ENCODE results near the gene DDX10.

DDX10 gene

GRCh38 chr11:108786281-108786990 is 121.6 kb downstream of the DDX10 start:
- no peaks in the 10 kb centered on the region for H3K27me3 ChIP-seq (ENCODE audit: insufficient read depth, low read length)
- H4K91ac ChIP-seq (ENCODE audit: low read depth, low read length), result no peak overlapping the region
- no peak overlapping the region for H3K14ac ChIP-seq (ENCODE audit: low read length)
- H2BK12ac ChIP-seq (ENCODE audit: low read length), result no peak overlapping the region
- no peak overlapping the region for H4K12ac ChIP-seq (ENCODE audit: low read depth, low read length)
- H3K23ac ChIP-seq (ENCODE audit: low read length), result no peak overlapping the region
- H3K9ac ChIP-seq (ENCODE audit: low read length), result no peak overlapping the region
- no peak overlapping the region for H2AFZ ChIP-seq (ENCODE audit: insufficient read depth, low read length, poor library complexity)
- H3K4me3 ChIP-seq (ENCODE audit: low read depth, low read length), result no peak overlapping the region
- no peak overlapping the region for H2AK5ac ChIP-seq (ENCODE audit: low read length)
- no peaks in the 10 kb centered on the region for H3K9me3 ChIP-seq (ENCODE audit: insufficient read depth, low read depth, low read length)
- no peak overlapping the region for H3K4ac ChIP-seq (ENCODE audit: low read depth, low read length)
- no peak overlapping the region for H3K18ac ChIP-seq (ENCODE audit: low read length)
- H3K36me3 ChIP-seq (ENCODE audit: control insufficient read depth in 1 of 2, insufficient read depth in 2 of 2, low read length in 2 of 2), result no peaks in the 10 kb centered on the region
- no CpG with 5 or more reads among the region's 5 CpGs for WGBS (ENCODE audit: extremely low coverage, insufficient coverage, insufficient read length)
- no peak overlapping the region for H2BK5ac ChIP-seq (ENCODE audit: low read depth, low read length, poor library complexity)
- no peak overlapping the region for H3K27ac ChIP-seq (ENCODE audit: low read depth, low read length)
- H2BK120ac ChIP-seq (ENCODE audit: insufficient read depth, low read length, poor library complexity), result no peak overlapping the region
- no peak overlapping the region for H4K8ac ChIP-seq (ENCODE audit: low read depth, low read length)
- no peaks in the 10 kb centered on the region for H3K79me1 ChIP-seq (ENCODE audit: low read length)
- peaks cover 0 to 1% of the 10 kb centered on the region in 2 experiments for H3K4me1 ChIP-seq (ENCODE audit: control insufficient read depth in 1 of 2, insufficient read depth in 2 of 2, low read length in 2 of 2)
- no peaks in the 10 kb centered on the region for H3K79me2 ChIP-seq (ENCODE audit: control insufficient read depth, insufficient read depth, low read length, poor library complexity)
- H3K4me2 ChIP-seq (ENCODE audit: low read length), result no peak overlapping the region
- peak in 1 of 2 donors; percentile 32 for DNase-seq

- Histone ChIP-seq H3K79me1 (ENCODE audit: low read length) (no peaks in the 10 kb centered on the region), H3K23ac (ENCODE audit: low read length) (no peak overlapping the region), H3K14ac (ENCODE audit: low read length) (no peak overlapping the region), H3K79me2 (ENCODE audit: control insufficient read depth, insufficient read depth, low read length, poor library complexity) (no peaks in the 10 kb centered on the region), H3K9me3 (ENCODE audit: insufficient read depth, low read depth, low read length) (no peaks in the 10 kb centered on the region), H3K9ac (ENCODE audit: low read length) (no peak overlapping the region), H2BK12ac (ENCODE audit: low read length) (no peak overlapping the region), H3K4ac (ENCODE audit: low read depth, low read length) (no peak overlapping the region), H2AK5ac (ENCODE audit: low read length) (no peak overlapping the region), H3K4me1 (ENCODE audit: control insufficient read depth in 1 of 2, insufficient read depth in 2 of 2, low read length in 2 of 2) (peaks cover 0 to 1% of the 10 kb centered on the region in 2 experiments), H4K12ac (ENCODE audit: low read depth, low read length) (no peak overlapping the region), H4K91ac (ENCODE audit: low read depth, low read length) (no peak overlapping the region), H3K27me3 (ENCODE audit: insufficient read depth, low read length) (no peaks in the 10 kb centered on the region), H2AFZ (ENCODE audit: insufficient read depth, low read length, poor library complexity) (no peak overlapping the region), H3K4me2 (ENCODE audit: low read length) (no peak overlapping the region), H4K8ac (ENCODE audit: low read depth, low read length) (no peak overlapping the region), H2BK5ac (ENCODE audit: low read depth, low read length, poor library complexity) (no peak overlapping the region), H3K18ac (ENCODE audit: low read length) (no peak overlapping the region), H3K4me3 (ENCODE audit: low read depth, low read length) (no peak overlapping the region), H2BK120ac (ENCODE audit: insufficient read depth, low read length, poor library complexity) (no peak overlapping the region), H3K27ac (ENCODE audit: low read depth, low read length) (no peak overlapping the region), H3K36me3 (ENCODE audit: control insufficient read depth in 1 of 2, insufficient read depth in 2 of 2, low read length in 2 of 2) (no peaks in the 10 kb centered on the region)
- WGBS (ENCODE audit: extremely low coverage, insufficient coverage, insufficient read length), result no CpG with 5 or more reads among the region's 6 CpGs
- no peak for DNase-seq
Observed at GRCh38 chr11:108787105-108787504, 122.2 kb downstream of the DDX10 start.

GRCh38 chr11:108788565-108789199 is 123.8 kb downstream of the DDX10 start:
- H3K27me3 ChIP-seq (ENCODE audit: insufficient read depth, low read length), result no peaks in the 10 kb centered on the region
- H3K27ac ChIP-seq (ENCODE audit: low read depth, low read length), result no peak overlapping the region
- no peaks in the 10 kb centered on the region for H3K79me2 ChIP-seq (ENCODE audit: control insufficient read depth, insufficient read depth, low read length, poor library complexity)
- H3K4ac ChIP-seq (ENCODE audit: low read depth, low read length), result no peak overlapping the region
- no peaks in the 10 kb centered on the region for H3K9me3 ChIP-seq (ENCODE audit: insufficient read depth, low read depth, low read length)
- no peaks in the 10 kb centered on the region for H3K79me1 ChIP-seq (ENCODE audit: low read length)
- H2BK12ac ChIP-seq (ENCODE audit: low read length), result peak overlapping the region; percentile 84
- H2BK120ac ChIP-seq (ENCODE audit: insufficient read depth, low read length, poor library complexity), result no peak overlapping the region
- no peak overlapping the region for H3K9ac ChIP-seq (ENCODE audit: low read length)
- H3K36me3 ChIP-seq (ENCODE audit: control insufficient read depth in 1 of 2, insufficient read depth in 2 of 2, low read length in 2 of 2), result no peaks in the 10 kb centered on the region
- no peak overlapping the region for H3K18ac ChIP-seq (ENCODE audit: low read length)
- H3K14ac ChIP-seq (ENCODE audit: low read length), result no peak overlapping the region
- H2AFZ ChIP-seq (ENCODE audit: insufficient read depth, low read length, poor library complexity), result no peak overlapping the region
- no peak overlapping the region for H3K4me2 ChIP-seq (ENCODE audit: low read length)
- WGBS (ENCODE audit: extremely low coverage, insufficient coverage, insufficient read length), result no CpG with 5 or more reads among the region's 5 CpGs
- H4K12ac ChIP-seq (ENCODE audit: low read depth, low read length), result no peak overlapping the region
- DNase-seq, result peak in 1 of 2 donors; percentile 44
- no peak overlapping the region for H4K8ac ChIP-seq (ENCODE audit: low read depth, low read length)
- H2BK5ac ChIP-seq (ENCODE audit: low read depth, low read length, poor library complexity), result no peak overlapping the region
- H4K91ac ChIP-seq (ENCODE audit: low read depth, low read length), result peak overlapping the region; percentile 6
- no peak overlapping the region for H3K4me3 ChIP-seq (ENCODE audit: low read depth, low read length)
- H3K23ac ChIP-seq (ENCODE audit: low read length), result no peak overlapping the region
- peaks cover 0 to 1% of the 10 kb centered on the region in 2 experiments for H3K4me1 ChIP-seq (ENCODE audit: control insufficient read depth in 1 of 2, insufficient read depth in 2 of 2, low read length in 2 of 2)
- H2AK5ac ChIP-seq (ENCODE audit: low read length), result no peak overlapping the region

- Histone ChIP-seq H2BK5ac (ENCODE audit: low read depth, low read length, poor library complexity) (no peak overlapping the region), H3K4ac (ENCODE audit: low read depth, low read length) (no peak overlapping the region)
Observed at GRCh38 chr11:108790501-108791299, 125.8 kb downstream of the DDX10 start.

More at GRCh38 chr11:108790501-108791299, 125.8 kb downstream of the DDX10 start:
- H3K4me2 ChIP-seq (ENCODE audit: low read length), result no peak overlapping the region
- DNase-seq, result no peak
- no CpG with 5 or more reads among the region's 5 CpGs for WGBS (ENCODE audit: extremely low coverage, insufficient coverage, insufficient read length)
- no peak overlapping the region for H4K8ac ChIP-seq (ENCODE audit: low read depth, low read length)
- H3K79me1 ChIP-seq (ENCODE audit: low read length), result no peaks in the 10 kb centered on the region
- H3K9ac ChIP-seq (ENCODE audit: low read length), result no peak overlapping the region
- H3K9me3 ChIP-seq (ENCODE audit: insufficient read depth, low read depth, low read length), result no peaks in the 10 kb centered on the region
- no peak overlapping the region for H2BK120ac ChIP-seq (ENCODE audit: insufficient read depth, low read length, poor library complexity)
- peaks cover 0 to 1% of the 10 kb centered on the region in 2 experiments for H3K4me1 ChIP-seq (ENCODE audit: control insufficient read depth in 1 of 2, insufficient read depth in 2 of 2, low read length in 2 of 2)
- H2BK12ac ChIP-seq (ENCODE audit: low read length), result no peak overlapping the region
- H3K27me3 ChIP-seq (ENCODE audit: insufficient read depth, low read length), result no peaks in the 10 kb centered on the region
- no peak overlapping the region for H3K27ac ChIP-seq (ENCODE audit: low read depth, low read length)
- H2AFZ ChIP-seq (ENCODE audit: insufficient read depth, low read length, poor library complexity), result no peak overlapping the region
- no peaks in the 10 kb centered on the region for H3K36me3 ChIP-seq (ENCODE audit: control insufficient read depth in 1 of 2, insufficient read depth in 2 of 2, low read length in 2 of 2)
- H3K79me2 ChIP-seq (ENCODE audit: control insufficient read depth, insufficient read depth, low read length, poor library complexity), result no peaks in the 10 kb centered on the region
- H3K14ac ChIP-seq (ENCODE audit: low read length), result no peak overlapping the region
- no peak overlapping the region for H3K18ac ChIP-seq (ENCODE audit: low read length)
- H2AK5ac ChIP-seq (ENCODE audit: low read length), result no peak overlapping the region
- H3K4me3 ChIP-seq (ENCODE audit: low read depth, low read length), result no peak overlapping the region
- no peak overlapping the region for H3K23ac ChIP-seq (ENCODE audit: low read length)
- no peak overlapping the region for H4K12ac ChIP-seq (ENCODE audit: low read depth, low read length)
- no peak overlapping the region for H4K91ac ChIP-seq (ENCODE audit: low read depth, low read length)

Measured in trophoblast cell (in vitro differentiated cells and primary cell).